Measurements from ENCODE around the gene SLC34A1.

Gene SLC34A1

GRCh38 chr5:177432839-177433657 lies 48.8 kb downstream of the SLC34A1 start:
- DNase-seq, result no peak

GRCh38 chr5:177433658-177434217 lies 49.5 kb downstream of the SLC34A1 start:
- no peak for DNase-seq

DNA sequence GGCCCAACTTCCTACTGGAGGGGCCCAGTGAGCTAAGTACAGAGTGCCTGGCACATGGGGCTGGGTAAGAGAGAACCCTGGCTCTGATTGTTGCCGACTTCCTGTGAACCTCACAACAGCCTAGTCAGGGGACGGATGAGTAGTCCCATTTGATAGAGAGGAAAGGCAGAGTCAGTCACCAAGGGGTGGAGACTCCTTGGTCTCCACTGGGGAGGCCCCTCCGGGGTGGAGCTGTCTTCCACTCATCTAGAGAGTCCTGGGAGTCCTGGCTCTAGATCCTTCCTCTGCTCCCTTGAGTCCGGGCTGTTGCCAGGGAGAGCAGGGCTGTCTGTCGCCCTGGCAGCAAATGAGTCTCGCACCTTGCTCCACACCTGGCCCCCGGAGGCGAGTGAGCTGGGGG lies 50.2 kb downstream of the SLC34A1 start:
- DNase-seq, result no peak

GRCh38 chr5:177434942-177435738 lies 50.9 kb downstream of the SLC34A1 start:
- no peak for DNase-seq

DNA sequence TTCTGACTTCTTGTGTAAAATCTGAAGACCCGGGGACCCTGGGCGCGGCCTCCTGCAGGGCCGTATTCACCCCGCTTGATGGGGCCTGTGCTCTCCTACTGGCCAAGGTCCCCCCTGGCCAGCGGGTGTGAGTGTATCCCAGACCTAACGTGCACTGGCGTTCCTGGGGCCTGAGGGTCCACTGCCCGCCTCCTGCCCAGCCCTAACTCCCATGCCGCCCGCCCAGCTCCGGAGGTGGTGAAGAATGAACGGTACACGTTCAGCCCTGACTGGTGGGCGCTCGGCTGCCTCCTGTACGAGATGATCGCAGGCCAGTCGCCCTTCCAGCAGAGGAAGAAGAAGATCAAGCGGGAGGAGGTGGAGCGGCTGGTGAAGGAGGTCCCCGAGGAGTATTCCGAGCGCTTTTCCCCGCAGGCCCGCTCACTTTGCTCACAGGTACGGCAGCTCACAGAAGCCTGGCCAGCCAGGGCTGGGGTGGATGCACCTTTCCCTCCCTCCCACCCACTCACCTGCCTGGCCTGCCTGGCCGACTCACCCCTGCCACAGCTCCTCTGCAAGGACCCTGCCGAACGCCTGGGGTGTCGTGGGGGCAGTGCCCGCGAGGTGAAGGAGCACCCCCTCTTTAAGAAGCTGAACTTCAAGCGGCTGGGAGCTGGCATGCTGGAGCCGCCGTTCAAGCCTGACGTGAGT lies 51.8 kb downstream of the SLC34A1 start:
- DNase-seq, result no peak

- no peak for DNase-seq
Measured at GRCh38 chr5:177437623-177438022, 53.4 kb downstream of the SLC34A1 start.

DNA sequence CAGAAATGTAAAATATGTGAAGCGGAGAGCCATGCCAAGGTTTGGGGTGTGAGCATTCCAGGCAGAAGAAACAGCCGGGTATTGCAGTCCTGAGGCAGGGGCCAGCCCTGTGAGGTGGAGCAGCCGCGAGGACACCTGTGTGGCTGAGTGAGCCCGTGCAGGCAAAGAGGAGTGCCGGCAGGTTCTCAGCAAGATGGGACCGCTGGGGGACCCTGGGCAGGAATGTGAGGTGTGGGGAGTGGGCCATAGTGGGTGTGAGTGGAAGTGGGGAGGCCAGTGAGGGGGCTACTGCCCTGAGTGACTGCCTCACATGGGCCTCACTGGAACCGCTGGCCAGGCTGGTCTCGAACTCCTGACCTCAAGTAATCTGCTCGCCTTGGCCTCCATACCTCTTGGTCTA lies 54.2 kb downstream of the SLC34A1 start:
- DNase-seq, result no peak

DNA sequence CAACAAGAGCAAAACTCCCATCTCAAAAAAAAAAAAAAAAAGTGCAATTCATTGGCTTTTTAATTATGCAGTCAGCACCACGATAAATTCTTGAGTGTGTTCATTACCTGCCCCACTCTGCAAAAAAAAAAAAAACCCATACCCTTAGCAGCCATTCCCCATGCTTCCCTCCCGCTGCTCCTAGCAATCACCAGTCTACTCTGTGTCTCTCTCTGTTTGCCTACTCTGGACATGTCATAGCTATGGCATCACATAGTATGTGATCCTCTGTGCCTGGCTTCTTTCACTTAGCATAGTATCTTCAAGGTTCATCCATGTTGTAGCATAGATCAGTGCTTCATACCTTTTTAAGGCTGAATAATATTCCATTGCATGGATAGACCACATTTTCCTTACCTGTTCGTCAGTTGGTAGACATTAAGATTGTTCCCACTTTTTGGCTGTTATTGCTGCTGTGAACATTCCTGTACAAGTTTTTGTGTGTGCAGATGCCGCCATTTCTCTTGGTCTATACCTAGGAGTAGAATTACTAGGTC lies 55.4 kb downstream of the SLC34A1 start:
- DNase-seq, result no peak

GRCh38 chr5:177440211-177440989 lies 56.2 kb downstream of the SLC34A1 start:
- no peak for DNase-seq

GRCh38 chr5:177440990-177441780 lies 57.0 kb downstream of the SLC34A1 start:
- DNase-seq, result no peak

GRCh38 chr5:177442066-177442826 lies 58.0 kb downstream of the SLC34A1 start:
- DNase-seq, result no peak

DNA sequence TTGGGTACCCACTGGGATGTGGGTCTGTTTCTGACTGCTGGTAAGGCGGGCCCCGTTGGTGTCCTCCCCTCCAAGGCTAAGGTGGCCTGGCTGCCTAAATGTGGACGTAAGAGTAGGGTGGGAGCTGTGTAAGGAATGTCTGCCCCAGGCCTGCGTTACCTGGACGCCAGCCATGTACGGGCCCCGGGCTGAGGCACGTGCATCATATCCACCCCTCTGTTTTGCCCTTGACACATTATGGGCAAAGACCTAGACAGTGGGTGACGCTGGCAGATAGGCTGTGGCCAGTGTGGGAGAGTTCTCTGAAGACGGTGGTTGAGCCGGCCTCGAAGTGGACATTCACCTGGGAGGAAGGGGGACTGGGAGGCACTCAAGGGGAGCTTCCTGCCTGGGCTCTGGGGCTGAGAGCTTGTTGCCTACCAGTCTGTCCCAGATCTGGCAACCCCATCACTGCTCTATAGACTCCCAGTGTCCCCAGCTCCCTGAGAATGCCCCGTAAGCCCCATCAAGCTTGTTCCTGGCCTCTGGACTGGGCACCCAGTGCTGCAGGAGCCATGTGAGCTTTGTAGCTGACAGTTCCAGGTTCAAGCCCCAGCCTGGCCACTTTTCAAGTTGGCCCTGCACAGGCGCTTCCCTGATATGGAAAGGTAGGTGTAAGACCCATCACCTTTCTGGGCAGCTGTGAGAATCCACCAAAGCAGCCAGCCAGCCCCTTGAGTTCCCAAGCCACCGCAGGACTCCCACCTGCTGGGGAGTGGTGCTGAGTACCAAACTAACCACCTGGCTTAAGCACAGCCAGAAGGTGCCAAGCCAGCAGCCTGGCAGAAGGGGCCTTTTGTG lies 59.1 kb downstream of the SLC34A1 start:
- DNase-seq, result no peak

GRCh38 chr5:177444106-177445051 lies 60.1 kb downstream of the SLC34A1 start:
- DNase-seq, result no peak

- no peak for DNase-seq
Measured at GRCh38 chr5:177445052-177445916, 61.0 kb downstream of the SLC34A1 start.

GRCh38 chr5:177445917-177446199 lies 61.6 kb downstream of the SLC34A1 start:
- no peak for DNase-seq

DNA sequence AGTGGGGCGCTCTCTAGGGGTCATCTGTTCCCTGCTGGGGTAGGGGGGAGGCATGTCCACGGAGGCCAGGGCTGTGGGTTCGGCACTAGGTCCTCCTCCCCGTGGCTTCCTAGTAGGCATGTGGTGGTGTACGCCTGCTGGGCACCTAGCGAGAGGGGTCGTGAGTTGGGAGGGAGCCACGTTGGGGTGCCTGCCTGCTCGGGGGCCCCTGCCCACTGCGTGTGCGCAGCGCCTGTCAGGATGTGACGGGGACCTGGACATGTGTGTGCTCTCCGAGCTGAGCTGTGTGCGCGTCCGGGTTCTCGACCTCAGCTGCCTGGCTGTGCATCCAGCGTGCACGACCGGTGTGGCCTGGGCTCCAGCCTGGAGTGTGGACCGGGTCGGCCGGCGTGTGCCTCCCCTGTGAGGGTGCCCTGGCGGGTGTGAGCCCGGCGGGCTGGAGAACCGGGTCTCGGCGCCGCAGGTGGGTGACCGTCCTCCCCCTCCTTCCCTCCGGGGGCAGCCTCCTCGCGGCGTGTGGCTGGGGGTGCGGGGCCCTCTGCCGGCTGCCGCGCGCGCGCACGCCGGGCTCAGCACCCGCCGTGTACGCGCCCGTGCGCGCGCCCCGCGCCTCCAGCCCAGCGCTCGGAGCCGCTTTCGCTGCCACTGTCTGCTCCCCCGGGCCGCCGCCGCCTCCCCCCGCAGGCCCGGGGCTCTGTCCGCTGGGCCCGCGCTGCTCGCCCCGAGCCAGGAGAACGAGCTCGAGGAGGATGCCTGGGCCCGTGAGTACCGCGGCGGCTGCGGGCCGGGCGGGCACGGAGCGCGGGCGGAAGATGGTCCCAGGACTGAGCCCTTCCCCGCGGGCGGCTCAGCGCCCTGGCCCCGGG lies 62.2 kb downstream of the SLC34A1 start, which contains the start of gene PRR7:
TSS of gene PRR7 (plus strand) at position 615 of the 866 bp plus-strand sequence. CDS start 8,254 bp downstream, outside the sequence.
- no peak for DNase-seq

Data from cerebellar nuclear complex (tissue), 1 donor.